HG03060 (cell line): ENCODE results near the gene FNDC3B.

Source experiments
- ATAC-seq: cut with Tn5 transposase; IDR thresholded peaks from one replicate; pipeline ENCODE4 v1.9.1; 2021; ENCODE audit warnings: low read depth, moderate number of reproducible peaks; ENCODE audit not compliant: unreplicated experiment

FNDC3B gene

DNA sequence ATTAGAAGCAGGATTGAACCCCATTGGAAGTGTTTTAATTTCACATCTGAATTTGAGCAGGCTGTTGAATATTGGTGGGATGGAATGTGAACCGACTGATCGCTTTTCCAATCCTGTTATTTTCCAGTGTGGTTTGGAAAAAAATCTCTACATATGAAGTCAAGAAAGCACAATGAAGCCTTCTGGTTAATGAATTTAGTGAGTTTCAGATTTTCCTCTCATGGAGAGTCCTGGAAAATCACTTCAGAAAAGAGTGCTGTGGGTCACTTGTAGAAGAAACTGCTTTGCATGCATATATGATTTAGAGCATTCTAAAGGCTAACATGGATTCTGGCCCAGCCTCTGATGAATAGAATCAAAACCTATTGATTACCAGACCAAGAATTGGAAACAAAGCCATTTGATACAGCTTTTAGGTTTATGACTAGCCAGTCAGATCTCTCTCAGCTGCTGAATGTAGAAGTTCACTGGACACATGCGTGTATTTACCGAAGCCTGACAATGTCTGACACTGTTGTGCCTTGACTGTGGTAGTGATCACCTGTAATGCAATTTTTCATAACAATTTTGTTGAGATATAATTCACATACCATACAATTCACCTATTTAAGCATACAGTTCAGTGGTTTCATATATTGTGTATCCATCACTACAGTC lies 121.9 kb downstream of the FNDC3B start:
- no peak for ATAC-seq

DNA sequence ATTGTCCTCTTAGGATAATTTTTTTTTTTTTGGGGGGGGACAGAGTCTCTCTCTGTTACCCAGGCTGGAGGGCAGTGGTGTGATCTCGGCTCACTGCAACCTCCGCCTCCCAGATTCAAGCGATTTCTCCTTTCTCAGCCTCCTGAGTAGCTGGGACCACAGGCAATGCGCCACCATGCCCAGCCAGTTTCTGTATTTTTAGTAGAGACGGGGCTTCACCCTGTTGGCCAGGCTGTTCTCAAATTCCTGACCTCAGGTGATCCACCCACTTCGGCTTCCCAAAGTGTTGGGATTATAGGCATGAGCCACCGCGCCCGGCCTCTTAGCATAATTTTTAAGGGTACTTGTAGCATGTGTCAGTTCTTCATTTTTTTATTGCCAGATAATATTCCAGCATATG lies 122.6 kb downstream of the FNDC3B start:
- ATAC-seq = no peak

DNA sequence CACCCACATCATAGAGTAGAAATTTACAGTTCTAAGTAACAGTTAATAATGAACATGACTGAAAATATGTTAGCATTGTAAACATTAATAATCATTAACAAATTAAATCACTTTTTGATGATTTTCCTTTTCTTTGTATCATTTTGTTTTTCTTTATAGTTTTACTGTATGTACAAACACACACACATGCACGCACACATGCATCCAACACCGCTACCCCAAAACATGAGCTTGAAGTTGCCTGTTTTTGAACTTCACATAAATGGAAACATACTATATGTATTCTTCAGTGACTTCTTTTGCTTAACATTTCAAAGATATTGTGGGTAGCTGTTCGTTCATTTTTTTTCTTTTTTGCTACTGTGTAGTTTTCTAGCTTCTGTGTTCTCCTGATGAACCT lies 123.9 kb downstream of the FNDC3B start:
- no peak for ATAC-seq

DNA sequence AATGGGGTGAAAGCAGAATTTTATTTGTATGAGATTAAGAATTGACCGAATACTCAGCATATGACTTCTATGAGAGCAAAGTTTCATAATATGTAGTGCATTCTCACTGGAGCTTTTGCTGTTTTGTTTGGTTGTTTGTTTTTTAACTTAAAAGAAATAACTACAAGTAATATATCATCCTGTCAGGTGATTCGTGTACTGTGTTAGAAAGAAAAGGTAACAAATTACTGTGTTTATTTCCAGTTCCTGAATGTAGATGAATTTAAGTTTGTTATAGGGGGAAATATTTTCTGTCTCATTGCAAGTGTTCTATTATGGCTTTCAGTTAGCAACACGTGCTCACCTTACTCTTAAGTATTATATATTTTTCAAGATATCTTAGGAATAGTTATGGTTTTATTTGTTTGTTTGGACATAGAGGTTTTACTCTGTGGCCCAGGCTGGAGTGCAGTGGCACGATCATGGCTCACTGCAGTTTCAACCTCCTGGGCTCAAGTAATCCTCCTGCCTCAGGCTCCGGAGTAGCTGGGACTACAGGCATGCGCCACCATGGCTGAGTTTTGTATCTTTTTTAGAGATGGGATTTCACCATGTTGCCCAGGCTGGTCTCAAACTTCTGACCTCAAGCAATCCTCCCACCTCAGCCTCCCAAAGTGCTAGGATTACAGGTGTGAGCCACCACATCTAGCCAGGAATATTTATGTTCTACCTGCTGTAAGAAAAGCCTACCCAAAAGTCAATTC lies 125.4 kb downstream of the FNDC3B start:
- ATAC-seq = no peak

DNA sequence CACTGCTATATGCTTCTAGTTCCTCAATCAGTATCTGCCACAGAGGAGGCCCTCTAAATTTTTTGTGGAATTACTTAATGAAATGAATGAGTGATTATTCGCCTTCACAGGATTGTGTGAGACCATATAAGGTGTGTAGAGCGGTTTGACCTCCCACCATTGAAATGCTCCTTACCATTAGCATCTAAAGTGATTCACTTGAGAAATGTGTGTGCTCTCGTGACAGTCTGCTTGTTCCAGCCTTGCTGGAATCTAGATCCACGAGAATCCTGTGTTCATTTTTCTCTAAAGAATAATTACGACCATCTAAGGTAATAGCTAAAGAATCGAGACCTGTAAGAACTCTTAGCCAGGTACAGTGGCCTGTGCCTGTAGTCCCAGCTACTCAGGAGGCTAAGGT lies 126.9 kb downstream of the FNDC3B start:
- ATAC-seq = no peak

DNA sequence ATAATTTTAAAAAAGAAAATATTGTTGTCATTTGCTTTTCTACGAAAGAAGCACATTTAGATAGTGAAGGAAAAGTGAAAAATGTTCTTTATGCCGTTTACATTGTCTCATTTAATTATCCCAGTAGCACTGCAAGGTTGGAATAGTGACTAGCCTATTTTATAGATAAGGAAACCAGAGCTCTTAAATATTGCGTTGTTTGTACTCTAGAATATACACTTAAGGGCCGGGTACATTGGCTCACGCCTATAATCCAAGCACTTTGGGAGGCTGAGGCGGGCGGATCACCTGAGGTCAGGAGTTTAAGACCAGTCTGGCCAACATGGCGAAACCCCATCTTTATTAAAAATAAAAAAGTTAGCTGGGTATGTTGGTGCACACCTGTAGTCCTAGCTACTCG lies 127.5 kb downstream of the FNDC3B start:
- ATAC-seq = no peak

DNA sequence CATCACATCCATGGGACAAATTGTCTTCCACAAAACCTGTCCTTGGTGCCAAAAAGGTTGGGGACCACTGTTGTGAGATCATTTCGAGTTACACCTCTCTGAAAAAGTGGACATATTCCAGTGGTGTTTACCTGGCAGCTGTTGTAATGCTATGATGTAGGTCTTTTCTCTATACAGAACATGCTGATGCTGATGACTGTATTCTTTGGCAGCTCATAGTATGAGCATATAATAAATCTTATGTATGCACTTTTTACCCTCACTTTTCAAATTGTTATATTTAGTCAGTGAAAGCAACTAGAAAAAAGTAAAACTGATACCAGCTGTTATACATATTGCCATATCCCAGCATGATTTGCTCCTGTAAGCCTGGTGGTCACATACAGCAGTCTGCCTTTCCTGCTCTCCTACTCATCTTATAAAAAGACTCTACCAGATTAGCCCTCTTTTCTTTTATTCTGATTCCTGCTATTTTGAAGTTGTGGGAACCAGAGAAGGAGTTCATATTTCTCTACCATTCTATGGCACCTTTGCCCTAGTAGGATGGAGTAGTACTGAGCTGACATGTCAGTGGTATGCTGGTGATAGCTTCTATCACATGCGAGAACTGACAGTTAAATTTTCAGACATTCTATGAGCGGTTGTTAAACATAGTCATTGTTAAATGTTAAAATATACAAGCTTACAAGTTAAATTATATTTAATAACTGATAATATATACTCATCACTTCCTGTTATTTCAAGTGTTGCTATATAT lies 128.7 kb downstream of the FNDC3B start:
- ATAC-seq = no peak

DNA sequence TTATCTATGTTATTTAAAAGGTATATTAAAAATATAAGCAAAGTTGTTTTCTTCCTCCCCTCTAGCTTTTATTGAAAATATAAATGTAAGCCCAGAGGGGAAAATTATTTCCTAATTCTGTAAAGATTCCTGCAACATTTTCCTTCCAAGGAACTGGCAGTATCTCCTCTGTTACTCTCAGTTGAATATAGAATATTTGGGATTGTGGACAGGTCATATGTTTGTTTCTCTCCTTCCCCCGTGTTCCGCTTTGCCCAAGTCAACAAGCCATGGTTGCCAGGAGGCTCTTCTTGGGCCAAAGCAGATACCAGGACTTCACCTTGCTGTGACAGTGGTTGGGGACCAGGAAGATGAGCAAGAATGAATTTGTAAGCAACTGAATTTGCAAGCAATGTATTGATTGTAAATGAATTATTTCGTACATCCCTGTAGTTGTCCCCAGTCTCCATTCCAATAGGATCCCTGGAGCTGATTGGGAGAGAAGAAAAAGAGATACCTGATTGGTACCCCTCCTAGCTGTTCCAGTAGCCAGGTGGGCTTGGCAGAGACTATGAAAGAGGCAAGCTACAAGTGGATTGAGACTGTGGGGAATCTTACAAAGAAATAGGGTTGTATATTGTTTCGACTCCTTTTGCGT lies 130.8 kb downstream of the FNDC3B start:
- ATAC-seq = no peak

DNA sequence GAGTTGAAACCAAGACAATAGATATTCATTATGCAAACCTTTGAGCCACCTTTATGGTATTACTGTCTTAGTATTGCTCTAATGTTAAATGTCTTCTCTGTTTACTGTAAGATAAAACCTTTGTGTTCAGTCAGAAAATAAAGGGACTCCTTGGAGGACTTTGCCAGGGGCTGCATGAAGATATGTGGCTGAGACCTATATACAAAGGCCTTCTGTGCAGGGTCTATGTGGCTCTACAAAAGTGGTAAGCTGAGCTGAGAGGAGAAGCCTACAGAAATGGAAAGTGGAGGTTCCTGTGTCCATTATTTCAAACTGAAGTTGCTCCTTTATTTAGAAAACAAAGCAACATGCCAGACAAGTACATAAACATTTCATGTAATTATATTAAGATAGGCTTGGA lies 131.5 kb downstream of the FNDC3B start:
- no peak for ATAC-seq

DNA sequence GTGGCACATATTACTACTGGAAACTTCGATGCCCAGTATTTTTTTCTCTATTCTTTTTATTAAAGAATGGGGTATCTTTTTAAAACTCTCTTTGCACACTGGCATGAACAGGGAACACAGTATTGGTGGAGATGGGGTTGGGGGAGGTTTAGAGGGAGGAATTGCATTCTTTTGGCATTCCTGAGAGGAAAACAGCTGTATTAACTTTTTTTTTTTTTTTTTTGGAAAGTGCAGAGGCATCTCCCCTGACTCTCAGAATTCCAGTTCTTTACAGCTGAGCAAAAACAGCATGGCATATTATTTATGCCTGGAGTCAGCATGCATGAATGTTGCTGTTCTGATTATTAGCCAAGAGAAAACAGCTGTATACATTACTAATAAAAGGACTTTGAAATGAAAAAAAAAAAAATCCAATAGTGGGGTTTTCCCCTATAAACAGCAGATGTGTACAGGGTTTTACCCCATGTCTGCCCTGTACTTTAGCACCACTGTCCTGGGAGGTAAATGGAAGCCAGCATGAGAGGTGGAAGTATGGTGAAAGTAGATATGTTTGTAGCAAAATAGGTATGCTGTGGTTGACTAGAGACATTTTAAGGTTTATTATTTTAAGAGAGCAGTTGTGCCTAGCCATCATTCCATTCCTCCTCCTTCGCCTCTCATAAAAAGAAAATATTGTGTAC lies 132.2 kb downstream of the FNDC3B start:
- ATAC-seq = no peak

DNA sequence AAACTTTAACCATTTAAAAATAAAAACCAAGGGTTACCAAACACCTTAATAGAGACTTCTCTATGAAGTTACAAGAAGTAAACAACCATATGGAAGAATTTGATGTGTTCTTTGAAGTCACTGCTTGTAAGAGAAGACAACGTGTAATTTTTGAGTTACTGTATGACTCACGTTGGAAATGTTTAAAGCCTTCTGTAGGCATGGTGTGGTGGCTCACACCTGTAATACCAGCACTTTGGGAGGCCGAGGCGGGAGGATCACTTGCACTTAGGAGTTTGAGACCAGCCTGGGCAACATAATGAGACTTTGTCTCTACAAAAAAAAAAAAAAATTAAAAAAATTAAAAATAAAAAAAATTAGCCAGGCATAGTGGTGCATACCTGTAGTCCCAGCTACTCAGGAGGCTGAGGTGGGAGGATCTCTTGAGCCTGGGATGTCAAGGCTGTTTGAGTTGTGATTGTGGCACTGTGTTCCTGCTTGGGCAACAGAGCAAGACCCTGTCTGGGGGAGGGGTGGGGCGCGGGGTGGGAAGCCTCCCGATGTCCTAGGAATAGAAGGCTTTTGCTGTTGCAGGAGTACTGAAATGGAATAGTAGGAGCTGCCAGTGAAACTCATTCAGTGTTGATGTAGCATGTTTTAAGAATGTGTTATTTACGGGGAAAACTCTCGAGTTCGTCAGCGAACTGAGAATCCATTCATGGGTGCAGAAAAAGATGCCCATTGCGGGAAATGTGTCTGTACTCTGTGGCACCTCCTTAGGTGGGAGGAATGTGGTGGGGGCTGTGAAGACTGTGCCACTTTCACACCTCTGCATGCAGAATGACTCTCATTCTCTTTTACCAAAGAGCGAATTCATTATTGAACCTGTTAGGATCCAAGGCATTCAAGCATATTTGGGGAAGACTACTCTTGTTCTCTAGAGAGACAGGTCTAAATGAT lies 134.2 kb downstream of the FNDC3B start:
- ATAC-seq = no peak

DNA sequence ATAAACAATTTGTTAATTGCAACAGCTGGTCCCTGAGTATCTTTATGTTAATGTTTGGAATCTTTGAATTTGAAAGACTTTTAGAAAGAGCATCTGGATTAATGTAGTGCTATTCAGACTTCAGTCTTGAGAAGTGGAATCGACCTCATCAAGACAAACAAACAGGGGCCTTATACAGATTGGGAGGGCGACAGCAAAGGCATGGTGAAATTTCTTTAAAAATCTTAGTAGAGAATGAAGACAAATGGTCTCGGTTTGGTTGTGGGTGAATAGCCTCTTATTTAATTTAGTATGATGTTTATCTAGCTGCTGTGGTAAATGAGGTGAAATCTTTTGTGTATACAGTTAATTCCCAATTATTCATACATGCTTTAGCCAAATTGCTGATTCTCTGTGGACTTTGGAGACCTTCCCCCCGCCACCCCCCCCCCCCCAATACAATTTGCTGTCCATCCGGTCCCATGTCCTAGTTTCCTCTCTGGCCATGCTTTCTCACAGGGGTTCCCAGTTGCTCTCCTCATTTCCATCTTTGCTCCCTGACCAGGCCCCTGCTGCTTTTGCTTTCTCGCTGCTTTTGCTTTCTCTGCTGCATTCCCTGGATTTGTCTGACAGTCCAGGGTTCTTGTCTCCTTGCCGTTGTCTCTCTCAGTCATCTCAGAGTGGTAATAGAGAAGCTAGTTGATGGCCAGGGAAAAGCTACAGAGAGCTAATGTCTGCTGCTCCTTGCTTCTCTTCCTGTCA lies 135.3 kb downstream of the FNDC3B start:
- no peak for ATAC-seq

DNA sequence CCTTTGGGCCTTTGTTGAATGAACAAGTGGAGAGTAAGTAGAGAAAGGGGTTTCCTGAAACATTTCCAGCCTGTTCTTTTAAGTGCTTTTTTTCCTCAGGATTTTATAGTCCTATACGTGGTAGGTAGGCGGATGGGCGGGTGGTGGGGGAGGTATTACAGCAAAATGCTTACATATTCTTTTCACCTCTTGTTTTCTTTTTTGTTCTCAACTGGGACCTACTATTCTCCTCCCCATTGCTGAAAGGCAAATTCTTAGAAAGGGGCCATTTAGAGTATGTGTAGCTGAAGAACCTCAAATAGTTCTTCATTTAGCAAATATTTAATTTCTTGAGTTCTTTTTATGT lies 135.8 kb downstream of the FNDC3B start:
- ATAC-seq = no peak

DNA sequence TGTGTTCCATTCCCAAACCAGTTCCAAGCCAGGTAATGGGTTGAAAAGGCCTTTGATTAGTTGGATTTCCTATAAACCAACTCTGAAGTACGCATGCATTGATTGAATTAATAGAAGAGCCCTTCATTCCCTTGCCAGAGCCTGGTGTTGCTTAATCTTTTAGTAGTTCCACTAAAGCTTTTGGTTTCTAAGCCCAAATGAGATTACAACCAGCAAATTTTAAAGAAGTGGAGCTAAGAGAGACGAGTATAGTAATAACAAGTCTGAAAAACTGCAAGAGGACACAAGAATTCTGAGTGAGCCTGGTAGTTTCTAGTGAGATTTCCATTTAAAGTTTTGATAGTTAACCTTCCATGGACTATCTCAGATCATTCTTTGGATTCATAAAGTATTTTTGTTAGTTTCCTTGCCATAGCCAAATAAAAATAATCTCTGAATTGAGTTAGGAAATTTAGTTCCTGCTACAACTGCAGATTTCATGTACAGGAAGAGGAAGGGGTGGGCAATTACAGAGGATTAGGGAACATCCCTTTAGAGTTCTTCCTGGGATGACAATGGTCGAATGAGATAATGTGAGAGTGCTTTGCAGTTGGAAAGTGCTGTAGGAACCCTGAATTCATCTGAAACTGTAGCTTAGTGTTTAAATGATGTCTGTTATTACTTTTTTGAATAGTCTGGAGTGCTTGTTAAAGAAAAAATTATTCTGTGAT lies 136.8 kb downstream of the FNDC3B start:
- ATAC-seq = no peak

DNA sequence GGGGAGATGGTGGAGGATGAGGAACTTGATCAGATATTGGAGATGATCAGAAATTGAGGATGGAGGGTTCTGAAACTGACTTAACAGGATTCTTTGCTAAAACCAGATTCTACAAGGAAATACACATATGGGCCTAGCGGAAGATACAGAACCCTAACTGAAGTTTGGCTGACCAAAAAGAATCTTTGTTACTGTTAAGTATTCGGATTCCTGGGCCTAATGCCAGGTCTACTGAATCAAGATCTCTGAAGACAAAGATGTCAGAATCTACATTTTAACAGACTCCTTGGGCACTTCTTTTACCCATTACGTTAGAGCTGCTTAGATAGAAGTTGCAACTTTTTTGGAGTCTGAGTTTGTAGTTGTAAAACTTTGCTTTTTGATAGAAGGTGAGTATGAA lies 137.7 kb downstream of the FNDC3B start:
- ATAC-seq = no peak

DNA sequence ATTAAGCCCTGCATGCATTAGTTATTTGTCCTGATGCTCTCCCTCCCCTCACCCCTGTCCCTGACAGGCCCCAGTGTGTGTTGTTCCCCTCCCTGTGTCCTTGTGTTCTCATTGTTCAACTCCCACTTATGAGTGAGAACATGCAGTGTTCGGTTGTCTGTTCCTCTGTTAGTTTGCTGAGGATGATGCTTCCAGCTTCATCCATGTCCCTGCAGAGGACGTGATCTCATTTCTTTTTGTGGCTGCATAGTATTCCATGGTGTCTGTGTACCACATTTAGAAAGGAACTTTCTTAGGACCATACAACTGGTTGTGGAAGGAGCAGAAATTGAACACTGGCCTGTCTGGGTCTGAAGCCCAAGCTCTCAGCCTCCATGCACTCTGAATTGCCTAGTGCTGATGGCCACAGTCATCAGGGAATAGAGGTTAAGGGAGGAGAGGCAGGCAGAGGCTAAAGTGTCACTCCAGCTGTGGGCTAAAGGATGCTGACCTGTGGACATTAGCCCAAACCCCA lies 138.5 kb downstream of the FNDC3B start:
- ATAC-seq = no peak

DNA sequence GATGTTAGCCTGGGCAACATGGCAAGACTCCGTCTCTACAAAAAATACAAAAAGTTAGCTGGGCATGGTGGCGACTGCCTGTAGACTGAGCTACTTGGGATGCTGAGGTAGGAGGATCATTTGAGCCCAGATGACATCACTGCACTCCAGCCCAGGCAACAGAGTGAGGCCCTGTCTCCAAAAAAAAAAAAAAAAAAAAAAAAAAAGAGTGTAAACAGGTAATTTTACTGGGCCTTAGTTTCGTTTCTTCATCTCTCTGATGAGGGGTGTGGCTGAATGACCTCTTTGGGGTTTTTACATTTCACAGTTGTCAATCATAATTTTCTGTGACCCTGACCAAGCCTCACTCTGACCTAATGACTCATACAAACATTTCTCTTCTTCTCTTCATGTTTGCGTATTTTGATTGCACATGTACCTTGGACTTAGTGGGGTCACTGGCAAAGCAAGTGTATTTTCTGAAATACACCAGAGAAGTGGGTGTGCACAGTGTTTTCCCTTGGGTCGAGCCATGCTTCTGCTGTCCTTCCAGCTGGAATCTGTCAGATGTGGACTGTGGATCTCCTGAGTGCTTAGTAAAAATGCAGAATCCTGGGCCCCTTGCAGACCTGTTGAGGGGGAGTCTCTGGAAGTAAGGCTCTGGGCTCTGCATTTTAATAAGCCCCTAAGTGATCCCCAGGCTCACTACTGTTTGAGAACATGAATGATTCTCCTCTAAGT lies 140.5 kb downstream of the FNDC3B start:
- peak; percentile 54 for ATAC-seq

DNA sequence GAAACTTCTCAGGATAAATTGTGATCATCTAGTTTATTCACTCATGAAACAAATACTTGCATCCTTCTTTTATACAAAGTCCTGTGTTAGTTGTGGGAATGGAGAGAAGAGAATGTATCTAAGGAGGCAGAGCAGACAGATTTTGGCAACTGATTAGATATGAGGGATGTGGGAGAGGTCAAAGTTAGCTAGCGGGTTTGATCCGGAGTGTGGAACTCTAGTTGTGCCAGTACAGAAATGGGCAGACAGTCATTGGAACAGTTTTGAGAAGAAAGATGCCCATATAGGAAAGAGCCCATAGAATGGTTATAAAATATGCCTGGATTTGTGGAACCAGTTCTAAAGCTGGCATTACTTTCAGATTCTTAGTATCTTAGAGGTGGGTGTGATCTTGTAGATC lies 141.1 kb downstream of the FNDC3B start:
- no peak for ATAC-seq
